ENCODE results near the gene HMGCL. TPM values are rescaled to one million over a fixed set of nuclear protein-coding genes. Genes with fewer than 3 reads are reported as not detected.

The HMGCL gene
- total RNA-seq, result 30.6 and 42.8 TPM in 2 replicates

GRCh38 chr1:23825076-23825761 is at the start of gene HMGCL:
HMGCL (minus strand) TSS chr1:23825429; CDS start chr1:23825415, 14 bp downstream.

GRCh38 chr1:23867895-23868556 is 42.8 kb upstream of the HMGCL start, which contains the start of gene FUCA1:
FUCA1 (minus strand) TSS chr1:23868290; CDS start chr1:23868286, 4 bp downstream.

DNA sequence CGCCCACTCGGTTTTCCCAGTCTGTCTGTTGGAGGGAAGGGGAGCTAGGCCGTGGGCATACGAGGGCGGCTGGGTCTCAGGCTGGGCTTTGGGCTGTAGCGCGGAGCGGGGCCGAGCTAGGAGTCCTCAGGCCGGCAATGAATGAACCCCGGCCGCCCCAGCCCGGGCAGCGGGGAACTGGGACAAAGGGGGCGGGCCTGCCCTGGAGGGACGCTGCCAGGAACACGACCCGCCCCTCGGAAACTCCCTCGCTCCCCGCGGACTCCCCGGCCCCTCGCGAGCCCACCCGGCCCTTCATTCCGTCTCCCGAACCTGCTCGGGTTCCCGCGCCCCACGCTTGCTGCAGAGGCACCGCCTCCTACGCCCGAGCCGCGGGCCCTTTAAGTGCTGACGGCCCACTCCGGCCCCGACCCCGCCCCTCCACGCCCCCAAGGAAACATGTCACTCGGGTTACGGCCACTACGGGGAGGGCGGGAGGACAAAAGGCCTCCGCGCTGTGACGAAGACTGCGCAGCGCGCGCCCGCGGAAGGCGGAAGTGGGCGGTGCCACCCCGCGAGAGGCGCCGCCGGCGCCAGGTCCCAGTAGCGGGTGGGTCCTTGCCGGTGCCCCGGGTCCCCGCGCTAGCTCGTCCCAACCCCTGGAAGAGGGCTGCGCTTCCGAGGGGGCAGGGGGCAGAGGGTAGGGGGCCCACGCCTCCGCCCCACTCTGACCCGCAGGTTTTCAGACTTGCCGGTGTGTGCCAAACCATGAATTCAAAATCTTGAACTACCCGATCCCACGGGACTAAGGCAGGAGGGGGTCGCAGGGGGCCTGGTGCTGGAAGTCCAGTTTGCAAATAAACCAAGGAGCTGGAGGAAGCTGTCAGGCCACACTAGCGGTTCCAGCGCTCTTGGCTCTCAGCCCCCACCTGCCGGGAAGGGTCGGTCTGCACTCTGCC is 24.6 kb downstream of the HMGCL start, which contains the start of gene GALE:
TSS of gene GALE (minus strand) at position 355 of the 938 bp plus-strand sequence. CDS start 1,747 bp downstream, outside the sequence.

GRCh38 chr1:23790696-23791515 is 34.3 kb downstream of the HMGCL start, which contains the start of gene LYPLA2:
LYPLA2 (plus strand) TSS chr1:23791145; CDS start chr1:23792683, 1,538 bp downstream.

GRCh38 chr1:23777979-23778814 is 47.0 kb downstream of the HMGCL start, which contains the start of gene PITHD1:
PITHD1 (plus strand) TSS chr1:23778418; CDS start chr1:23778516, 98 bp downstream.

Other genes starting within 250 kb of the HMGCL start
- gene RPL11, start 133.6 kb downstream of the HMGCL start, total RNA-seq, result 1,783 and 1,841 TPM in 2 replicates
- gene ELOA, start 82.0 kb downstream of the HMGCL start, total RNA-seq, result 20.8 and 21.6 TPM in 2 replicates
- gene PITHD1, start 47.0 kb downstream of the HMGCL start, total RNA-seq, result 36.0 and 37.2 TPM in 2 replicates
- 77.0 and 107 TPM in 2 replicates for gene LYPLA2, start 34.3 kb downstream of the HMGCL start, total RNA-seq
- gene GALE, start 24.7 kb downstream of the HMGCL start, total RNA-seq, result 42.7 and 52.2 TPM in 2 replicates
- gene FUCA1, start 42.9 kb upstream of the HMGCL start, total RNA-seq, result 6.6 and 8.2 TPM in 2 replicates
- not detected in 2 replicates for gene CNR2, start 87.9 kb upstream of the HMGCL start, total RNA-seq
- 109 and 176 TPM in 2 replicates for gene PNRC2, start 134.4 kb upstream of the HMGCL start, total RNA-seq
- 92.8 and 112 TPM in 2 replicates for gene SRSF10, start 154.9 kb upstream of the HMGCL start, total RNA-seq